ENCODE measurements around the gene UGT1A10.

UGT1A10 gene

DNA sequence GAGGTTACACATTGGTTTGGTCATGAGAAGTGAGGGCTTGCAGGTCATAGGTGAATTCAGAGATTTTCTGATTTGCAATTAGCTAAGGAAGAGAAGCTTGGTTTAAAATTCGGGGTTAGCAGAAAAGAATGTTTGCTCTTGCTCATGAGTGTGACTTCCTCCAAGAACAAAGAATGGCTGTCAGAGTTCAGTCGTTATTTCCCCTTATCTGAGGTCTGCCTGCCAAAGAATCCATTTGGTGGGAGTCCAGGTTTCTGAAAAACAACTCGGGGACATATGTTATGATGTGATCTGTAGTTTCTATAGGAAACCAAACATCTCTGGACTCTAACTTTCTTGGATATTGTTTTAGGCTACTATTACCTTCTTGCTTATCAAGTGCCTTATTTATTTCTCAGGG is 53.3 kb downstream of the UGT1A10 start:
- TF ChIP-seq, protein P1, sequence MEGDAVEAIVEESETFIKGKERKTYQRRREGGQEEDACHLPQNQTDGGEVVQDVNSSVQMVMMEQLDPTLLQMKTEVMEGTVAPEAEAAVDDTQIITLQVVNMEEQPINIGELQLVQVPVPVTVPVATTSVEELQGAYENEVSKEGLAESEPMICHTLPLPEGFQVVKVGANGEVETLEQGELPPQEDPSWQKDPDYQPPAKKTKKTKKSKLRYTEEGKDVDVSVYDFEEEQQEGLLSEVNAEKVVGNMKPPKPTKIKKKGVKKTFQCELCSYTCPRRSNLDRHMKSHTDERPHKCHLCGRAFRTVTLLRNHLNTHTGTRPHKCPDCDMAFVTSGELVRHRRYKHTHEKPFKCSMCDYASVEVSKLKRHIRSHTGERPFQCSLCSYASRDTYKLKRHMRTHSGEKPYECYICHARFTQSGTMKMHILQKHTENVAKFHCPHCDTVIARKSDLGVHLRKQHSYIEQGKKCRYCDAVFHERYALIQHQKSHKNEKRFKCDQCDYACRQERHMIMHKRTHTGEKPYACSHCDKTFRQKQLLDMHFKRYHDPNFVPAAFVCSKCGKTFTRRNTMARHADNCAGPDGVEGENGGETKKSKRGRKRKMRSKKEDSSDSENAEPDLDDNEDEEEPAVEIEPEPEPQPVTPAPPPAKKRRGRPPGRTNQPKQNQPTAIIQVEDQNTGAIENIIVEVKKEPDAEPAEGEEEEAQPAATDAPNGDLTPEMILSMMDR (IDR thresholded peaks at IDR 0.05): no peak

DNA sequence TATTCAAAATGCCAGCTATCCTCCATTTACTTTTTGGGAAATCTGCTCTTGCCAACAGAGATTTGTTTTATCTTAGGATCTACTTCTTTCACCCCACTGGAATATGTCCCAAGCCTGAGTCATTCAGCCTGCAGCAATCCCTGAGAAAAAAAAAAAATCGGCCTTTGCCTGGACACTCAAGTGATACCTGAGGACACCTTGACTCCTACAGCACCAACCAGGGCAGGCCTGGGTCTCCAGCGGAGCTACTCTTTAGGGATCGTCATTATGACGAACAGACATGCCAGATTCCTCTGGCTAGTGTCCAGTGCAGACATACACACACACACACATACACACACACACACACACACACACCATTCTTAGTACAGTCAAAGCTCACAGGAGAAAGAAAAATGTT is 54.2 kb downstream of the UGT1A10 start:
- TF ChIP-seq, protein P1 (IDR thresholded peaks at IDR 0.05): no peak

DNA sequence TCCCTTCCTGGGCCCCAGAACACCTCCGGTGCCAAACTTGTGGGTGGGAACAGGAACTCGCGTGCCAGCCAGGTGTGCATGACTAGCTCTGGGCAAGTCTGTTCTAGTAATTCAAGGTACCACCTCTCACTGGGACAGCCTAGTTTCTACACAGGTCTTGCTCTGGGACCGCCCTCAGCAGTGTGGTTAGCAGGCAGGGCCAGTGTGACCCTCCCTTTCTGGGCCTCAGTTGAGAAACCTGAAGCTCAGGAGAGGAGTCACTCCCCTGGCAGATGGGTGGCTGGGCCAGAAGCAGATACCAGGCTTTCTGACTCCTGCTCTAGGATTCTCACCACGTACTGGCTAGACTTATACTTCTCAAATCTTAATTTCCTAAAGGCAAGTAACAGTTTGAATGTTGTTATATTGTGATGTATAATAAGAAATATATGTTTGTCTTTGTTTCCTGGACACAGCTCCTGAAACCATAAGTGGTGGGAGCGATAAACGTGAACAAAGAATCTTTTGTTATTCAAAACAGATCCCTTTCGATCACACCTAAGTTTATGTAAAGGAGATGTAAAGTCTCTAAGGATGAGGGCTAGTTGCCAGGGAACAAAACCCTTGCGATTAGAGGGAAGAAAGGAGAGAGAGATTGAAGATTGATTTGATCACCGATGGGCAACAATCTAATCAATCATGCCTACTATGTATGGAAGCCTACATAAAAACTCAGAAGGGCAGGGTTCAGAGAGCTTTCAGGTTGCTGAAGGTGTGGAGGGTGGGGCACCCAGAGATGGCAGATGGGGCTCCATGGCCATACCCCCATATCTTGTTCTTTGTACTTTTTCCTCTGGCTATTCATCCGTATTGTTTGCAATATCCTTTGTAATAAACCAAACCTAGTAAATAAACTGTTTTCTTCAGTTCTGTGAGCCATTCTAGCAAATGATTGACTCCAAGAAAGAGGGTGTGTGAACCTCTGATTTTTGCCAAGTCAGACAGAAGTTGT is 55.5 kb downstream of the UGT1A10 start:
- TF ChIP-seq, protein P1 (IDR thresholded peaks at IDR 0.05): no peak

DNA sequence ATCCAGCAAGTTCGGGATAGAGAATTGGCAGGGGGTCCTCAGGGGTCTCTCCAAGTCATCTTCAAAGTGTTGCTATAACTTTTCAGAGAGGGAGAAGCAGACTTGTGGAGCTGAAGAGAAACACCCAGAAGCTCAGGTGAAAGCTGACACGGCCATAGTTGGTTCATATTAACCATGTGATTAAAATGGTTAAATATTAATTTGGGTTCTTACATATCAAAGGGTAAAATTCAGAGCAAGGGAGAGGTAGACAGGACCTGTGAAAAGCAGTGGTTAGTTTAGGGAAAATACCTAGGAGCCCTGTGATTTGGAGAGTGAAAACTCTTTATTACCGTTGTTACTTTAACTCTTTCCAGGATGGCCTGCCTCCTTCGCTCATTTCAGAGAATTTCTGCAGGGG is 56.4 kb downstream of the UGT1A10 start, which contains the start of gene UGT1A6:
Gene UGT1A6 (plus strand): TSS at position 243 of the 400 bp plus-strand sequence. CDS start 115 bp downstream, at position 358.
- TF ChIP-seq, protein P1 (IDR thresholded peaks at IDR 0.05): no peak

DNA sequence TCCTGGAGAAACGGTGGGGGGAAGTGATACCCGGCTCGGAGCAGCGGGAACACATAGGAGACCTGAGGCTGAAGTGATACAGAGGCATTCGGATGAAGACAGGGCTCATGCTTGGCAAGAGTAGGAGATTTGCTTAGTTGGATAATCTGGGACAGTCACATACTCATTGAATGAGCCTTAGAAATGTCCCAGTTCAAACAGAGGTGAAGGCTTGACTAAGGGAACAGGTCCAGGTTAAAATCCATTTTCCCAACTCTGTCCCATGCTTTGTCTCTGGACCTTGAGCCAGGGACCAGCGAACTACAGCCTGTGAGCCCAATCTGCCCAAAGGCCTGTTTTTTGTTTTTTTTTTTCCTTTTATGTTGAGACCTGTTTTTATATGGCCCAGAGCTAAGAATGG is 57.7 kb downstream of the UGT1A10 start:
- TF ChIP-seq, protein P1 (IDR thresholded peaks at IDR 0.05): no peak

DNA sequence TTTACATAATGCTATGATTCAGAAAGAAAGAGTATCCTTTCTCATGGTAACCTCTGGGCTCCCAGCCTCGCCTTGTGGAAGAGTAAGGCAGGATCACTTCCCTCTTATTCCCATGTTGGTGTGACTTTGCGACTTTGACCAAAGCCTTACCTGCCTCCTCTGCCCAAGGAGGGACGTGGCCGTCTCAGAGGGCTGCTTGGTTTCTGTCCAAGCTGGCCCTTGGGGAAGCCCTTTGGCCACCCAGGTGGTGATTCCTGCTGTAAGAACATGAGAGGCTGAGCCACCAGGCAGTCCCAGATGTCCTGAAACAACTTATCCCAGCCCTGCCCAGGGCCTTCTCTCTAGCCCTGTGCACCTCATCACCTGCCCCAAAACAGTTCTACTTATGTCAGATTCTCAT is 62.5 kb downstream of the UGT1A10 start:
- TF ChIP-seq, protein P1 (IDR thresholded peaks at IDR 0.05): no peak

DNA sequence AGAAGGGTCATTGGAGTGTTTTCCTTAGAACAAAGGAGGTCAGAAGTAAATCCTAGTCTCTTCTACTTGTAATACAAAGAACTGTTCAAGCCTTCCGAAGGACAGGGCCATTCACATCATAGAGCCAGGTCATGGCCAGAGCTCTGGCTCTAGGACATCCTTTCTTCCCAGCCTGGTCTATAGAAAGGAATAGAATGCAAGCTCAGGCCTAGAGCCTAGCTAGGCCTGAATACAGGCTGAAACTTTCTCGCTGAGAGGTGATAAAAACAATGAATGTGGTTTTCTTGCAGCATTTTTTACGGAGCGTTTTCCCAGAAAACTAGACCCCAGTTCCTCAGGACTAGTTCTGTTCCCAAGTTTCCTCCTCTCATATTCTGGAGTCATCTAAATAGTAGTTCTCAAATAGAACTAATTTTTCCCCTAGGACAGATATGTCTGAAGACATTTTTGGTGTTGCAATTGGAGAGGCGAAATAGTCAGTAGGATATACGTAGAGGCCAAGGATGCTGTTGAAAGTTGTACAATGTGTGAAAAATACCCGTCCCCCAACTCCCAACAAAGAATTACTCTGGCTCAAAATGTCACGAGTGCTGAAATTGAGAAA is 63.3 kb downstream of the UGT1A10 start:
- TF ChIP-seq, protein P1 (IDR thresholded peaks at IDR 0.05): no peak
